ENCODE measurements around the gene ACTL7B. TPM values are rescaled to one million over a fixed set of nuclear protein-coding genes. Genes with fewer than 3 reads are reported as not detected.

ACTL7B gene
- total and polyA plus RNA-seq, 2 experiments from 2014 or later: not detected

- Histone ChIP-seq H3K9me2 (ENCODE audit: insufficient read depth) (no peaks in the 10 kb centered on the region), H3K4me3 (no peak overlapping the region), H3K27me3 (ENCODE audit: insufficient read depth) (no peaks in the 10 kb centered on the region), H3F3A (replicated peaks; ENCODE audit: low read depth) (no peaks in the 10 kb centered on the region), H3K27ac (ENCODE audit: low read depth) (no peak overlapping the region), H3K4me1 (ENCODE audit: insufficient read depth) (no peaks in the 10 kb centered on the region), H3K79me2 (replicated peaks; ENCODE audit: insufficient read depth) (no peaks in the 10 kb centered on the region), H3K4me2 (no peak overlapping the region), H4K20me1 (replicated peaks; ENCODE audit: insufficient read depth) (no peaks in the 10 kb centered on the region), H3K36me3 (ENCODE audit: insufficient read depth) (peaks cover 41% of the 10 kb centered on the region), H2AFZ (no peak overlapping the region)
- no peak for TF ChIP-seq POLR2AphosphoS5 (IDR thresholded peaks at IDR 0.05; ENCODE audit: low read depth)
- no peak for TF ChIP-seq JUNB (IDR thresholded peaks at IDR 0.05; ENCODE audit: unreplicated experiment)
- TF ChIP-seq, protein P1, sequence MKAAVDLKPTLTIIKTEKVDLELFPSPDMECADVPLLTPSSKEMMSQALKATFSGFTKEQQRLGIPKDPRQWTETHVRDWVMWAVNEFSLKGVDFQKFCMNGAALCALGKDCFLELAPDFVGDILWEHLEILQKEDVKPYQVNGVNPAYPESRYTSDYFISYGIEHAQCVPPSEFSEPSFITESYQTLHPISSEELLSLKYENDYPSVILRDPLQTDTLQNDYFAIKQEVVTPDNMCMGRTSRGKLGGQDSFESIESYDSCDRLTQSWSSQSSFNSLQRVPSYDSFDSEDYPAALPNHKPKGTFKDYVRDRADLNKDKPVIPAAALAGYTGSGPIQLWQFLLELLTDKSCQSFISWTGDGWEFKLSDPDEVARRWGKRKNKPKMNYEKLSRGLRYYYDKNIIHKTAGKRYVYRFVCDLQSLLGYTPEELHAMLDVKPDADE (IDR thresholded peaks at IDR 0.05): no peak
- TF ChIP-seq EZH2phosphoT487 (IDR thresholded peaks at IDR 0.05; ENCODE audit: unreplicated experiment): no peak
- TF ChIP-seq CREB1 (CRISPR knock-in tag; IDR thresholded peaks at IDR 0.05; ENCODE audit: low read depth): no peak
- TF ChIP-seq, protein P2, sequence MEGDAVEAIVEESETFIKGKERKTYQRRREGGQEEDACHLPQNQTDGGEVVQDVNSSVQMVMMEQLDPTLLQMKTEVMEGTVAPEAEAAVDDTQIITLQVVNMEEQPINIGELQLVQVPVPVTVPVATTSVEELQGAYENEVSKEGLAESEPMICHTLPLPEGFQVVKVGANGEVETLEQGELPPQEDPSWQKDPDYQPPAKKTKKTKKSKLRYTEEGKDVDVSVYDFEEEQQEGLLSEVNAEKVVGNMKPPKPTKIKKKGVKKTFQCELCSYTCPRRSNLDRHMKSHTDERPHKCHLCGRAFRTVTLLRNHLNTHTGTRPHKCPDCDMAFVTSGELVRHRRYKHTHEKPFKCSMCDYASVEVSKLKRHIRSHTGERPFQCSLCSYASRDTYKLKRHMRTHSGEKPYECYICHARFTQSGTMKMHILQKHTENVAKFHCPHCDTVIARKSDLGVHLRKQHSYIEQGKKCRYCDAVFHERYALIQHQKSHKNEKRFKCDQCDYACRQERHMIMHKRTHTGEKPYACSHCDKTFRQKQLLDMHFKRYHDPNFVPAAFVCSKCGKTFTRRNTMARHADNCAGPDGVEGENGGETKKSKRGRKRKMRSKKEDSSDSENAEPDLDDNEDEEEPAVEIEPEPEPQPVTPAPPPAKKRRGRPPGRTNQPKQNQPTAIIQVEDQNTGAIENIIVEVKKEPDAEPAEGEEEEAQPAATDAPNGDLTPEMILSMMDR (conservative IDR thresholded peaks at IDR 0.05; ENCODE audit: low read depth in 2 of 2): no peak
- no peak for TF ChIP-seq NANOG (IDR thresholded peaks at IDR 0.05; ENCODE audit: borderline replicate concordance)
- TF ChIP-seq ZNF331 (CRISPR knock-in tag; IDR thresholded peaks at IDR 0.05; ENCODE audit: low read depth): no peak
- TF ChIP-seq, protein P3, sequence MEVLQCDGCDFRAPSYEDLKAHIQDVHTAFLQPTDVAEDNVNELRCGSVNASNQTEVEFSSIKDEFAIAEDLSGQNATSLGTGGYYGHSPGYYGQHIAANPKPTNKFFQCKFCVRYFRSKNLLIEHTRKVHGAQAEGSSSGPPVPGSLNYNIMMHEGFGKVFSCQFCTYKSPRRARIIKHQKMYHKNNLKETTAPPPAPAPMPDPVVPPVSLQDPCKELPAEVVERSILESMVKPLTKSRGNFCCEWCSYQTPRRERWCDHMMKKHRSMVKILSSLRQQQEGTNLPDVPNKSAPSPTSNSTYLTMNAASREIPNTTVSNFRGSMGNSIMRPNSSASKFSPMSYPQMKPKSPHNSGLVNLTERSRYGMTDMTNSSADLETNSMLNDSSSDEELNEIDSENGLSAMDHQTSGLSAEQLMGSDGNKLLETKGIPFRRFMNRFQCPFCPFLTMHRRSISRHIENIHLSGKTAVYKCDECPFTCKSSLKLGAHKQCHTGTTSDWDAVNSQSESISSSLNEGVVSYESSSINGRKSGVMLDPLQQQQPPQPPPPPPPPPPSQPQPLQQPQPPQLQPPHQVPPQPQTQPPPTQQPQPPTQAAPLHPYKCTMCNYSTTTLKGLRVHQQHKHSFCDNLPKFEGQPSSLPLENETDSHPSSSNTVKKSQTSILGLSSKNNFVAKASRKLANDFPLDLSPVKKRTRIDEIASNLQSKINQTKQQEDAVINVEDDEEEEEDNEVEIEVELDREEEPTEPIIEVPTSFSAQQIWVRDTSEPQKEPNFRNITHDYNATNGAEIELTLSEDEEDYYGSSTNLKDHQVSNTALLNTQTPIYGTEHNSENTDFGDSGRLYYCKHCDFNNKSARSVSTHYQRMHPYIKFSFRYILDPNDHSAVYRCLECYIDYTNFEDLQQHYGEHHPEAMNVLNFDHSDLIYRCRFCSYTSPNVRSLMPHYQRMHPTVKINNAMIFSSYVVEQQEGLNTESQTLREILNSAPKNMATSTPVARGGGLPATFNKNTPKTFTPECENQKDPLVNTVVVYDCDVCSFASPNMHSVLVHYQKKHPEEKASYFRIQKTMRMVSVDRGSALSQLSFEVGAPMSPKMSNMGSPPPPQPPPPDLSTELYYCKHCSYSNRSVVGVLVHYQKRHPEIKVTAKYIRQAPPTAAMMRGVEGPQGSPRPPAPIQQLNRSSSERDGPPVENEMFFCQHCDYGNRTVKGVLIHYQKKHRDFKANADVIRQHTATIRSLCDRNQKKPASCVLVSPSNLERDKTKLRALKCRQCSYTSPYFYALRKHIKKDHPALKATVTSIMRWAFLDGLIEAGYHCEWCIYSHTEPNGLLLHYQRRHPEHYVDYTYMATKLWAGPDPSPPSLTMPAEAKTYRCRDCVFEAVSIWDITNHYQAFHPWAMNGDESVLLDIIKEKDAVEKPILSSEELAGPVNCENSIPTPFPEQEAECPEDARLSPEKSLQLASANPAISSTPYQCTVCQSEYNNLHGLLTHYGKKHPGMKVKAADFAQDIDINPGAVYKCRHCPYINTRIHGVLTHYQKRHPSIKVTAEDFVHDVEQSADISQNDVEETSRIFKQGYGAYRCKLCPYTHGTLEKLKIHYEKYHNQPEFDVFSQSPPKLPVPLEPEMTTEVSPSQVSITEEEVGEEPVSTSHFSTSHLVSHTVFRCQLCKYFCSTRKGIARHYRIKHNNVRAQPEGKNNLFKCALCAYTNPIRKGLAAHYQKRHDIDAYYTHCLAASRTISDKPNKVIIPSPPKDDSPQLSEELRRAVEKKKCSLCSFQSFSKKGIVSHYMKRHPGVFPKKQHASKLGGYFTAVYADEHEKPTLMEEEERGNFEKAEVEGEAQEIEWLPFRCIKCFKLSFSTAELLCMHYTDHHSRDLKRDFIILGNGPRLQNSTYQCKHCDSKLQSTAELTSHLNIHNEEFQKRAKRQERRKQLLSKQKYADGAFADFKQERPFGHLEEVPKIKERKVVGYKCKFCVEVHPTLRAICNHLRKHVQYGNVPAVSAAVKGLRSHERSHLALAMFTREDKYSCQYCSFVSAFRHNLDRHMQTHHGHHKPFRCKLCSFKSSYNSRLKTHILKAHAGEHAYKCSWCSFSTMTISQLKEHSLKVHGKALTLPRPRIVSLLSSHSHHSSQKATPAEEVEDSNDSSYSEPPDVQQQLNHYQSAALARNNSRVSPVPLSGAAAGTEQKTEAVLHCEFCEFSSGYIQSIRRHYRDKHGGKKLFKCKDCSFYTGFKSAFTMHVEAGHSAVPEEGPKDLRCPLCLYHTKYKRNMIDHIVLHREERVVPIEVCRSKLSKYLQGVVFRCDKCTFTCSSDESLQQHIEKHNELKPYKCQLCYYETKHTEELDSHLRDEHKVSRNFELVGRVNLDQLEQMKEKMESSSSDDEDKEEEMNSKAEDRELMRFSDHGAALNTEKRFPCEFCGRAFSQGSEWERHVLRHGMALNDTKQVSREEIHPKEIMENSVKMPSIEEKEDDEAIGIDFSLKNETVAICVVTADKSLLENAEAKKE (CRISPR knock-in tag; IDR thresholded peaks at IDR 0.05): no peak
- TF ChIP-seq REST (IDR thresholded peaks at IDR 0.05; ENCODE audit: unreplicated experiment): no peak
- Mint-ChIP-seq H3K27me3 (ENCODE audit: insufficient read depth, low read depth, poor library complexity) (no peaks in the 10 kb centered on the region), H3K4me1 (no peaks in the 10 kb centered on the region), H3K27ac (no peak overlapping the region), H3K9me3 (no peaks in the 10 kb centered on the region), H3K4me3 (no peak overlapping the region), H3K36me3 (ENCODE audit: low read depth) (peaks cover 68% of the 10 kb centered on the region)
- DNase-seq (ENCODE audit: low spot score): peak; percentile 10
- ATAC-seq: no peak
Observed at GRCh38 chr9:108876425-108876824, 20.6 kb upstream of the ACTL7B start.

All from GM23338 (cell line).